PC-9 (cell line): ENCODE data around the gene MTERF4. TPM values are rescaled to one million over a fixed set of nuclear protein-coding genes. Genes with fewer than 3 reads are reported as not detected.
A peak's percentile ranks its signal among the peaks of the same experiment; 100 is the strongest.

Experiments used
- BruUV-seq: library from RNA; stranded (reverse); fragments of 400-500 nt; replicated peaks from 2 replicates; lab custom pipeline; 2021; lab: Mats Ljungman, UMichigan
- CTCF ChIA-PET: fragments of 300-600 bp; sonication (Branson Sonifier 250); formaldehyde crosslinking; loops from one replicate; lab custom pipeline; 2022; ENCODE audit warnings: antibody characterized with exemption; lab: Charles Lee
- POLR2A ChIA-PET: fragments of 300-600 bp; sonication (Branson Sonifier 250); formaldehyde crosslinking; loops from one replicate; lab custom pipeline; 2022; ENCODE audit warnings: antibody characterized with exemption; ENCODE audit not compliant: unreplicated experiment; lab: Charles Lee
- DNase-seq, 2 experiments: peaks; one replicate each; pipeline versions ENCODE4 v3.0.0 to v3.0.0-alpha.2; 2015 to 2022; ENCODE audit warnings: mixed read lengths in 1 of 2
- H2AFZ ChIP-seq: fragments of 200-600 bp; sonication (generic); 2 replicates; pipeline ENCODE4 v1.8.1; 2017; ENCODE audit warnings: antibody characterized with exemption
- H3F3A ChIP-seq: fragments of 200-600 bp; sonication (generic); 2 replicates; pipeline ENCODE4 v1.8.1; 2017; ENCODE audit warnings: antibody characterized with exemption, mild to moderate bottlenecking, low read depth; ENCODE audit not compliant: insufficient read depth
- H3K27ac ChIP-seq: fragments of 200-600 bp; sonication (generic); 2 replicates; pipeline ENCODE4 v1.6.1; 2016; ENCODE audit warnings: mixed run types
- H3K27me3 ChIP-seq: fragments of 200-600 bp; sonication (generic); 2 replicates; pipeline ENCODE4 v1.6.1; 2016; ENCODE audit warnings: low read depth, mixed run types; ENCODE audit not compliant: insufficient read depth
- H3K36me3 ChIP-seq: fragments of 200-600 bp; sonication (generic); 2 replicates; pipeline ENCODE4 v1.6.1; 2016; ENCODE audit warnings: low read depth, mixed run types
- H3K4me1 ChIP-seq: fragments of 200-600 bp; sonication (generic); replicated peaks from 2 replicates; pipeline ENCODE4 v1.6.1; 2016; ENCODE audit warnings: mixed run types; ENCODE audit not compliant: insufficient read depth
- H3K4me2 ChIP-seq: fragments of 200-600 bp; sonication (generic); 2 replicates; pipeline ENCODE4 v1.6.1; 2017; ENCODE audit warnings: mixed run types
- H3K4me3 ChIP-seq: fragments of 200-600 bp; sonication (generic); 2 replicates; pipeline ENCODE4 v1.6.1; 2016; ENCODE audit warnings: mixed run types
- H3K79me2 ChIP-seq: fragments of 200-600 bp; sonication (generic); 2 replicates; pipeline ENCODE4 v1.6.1; 2017; ENCODE audit warnings: low read depth, mixed run types
- H3K9me2 ChIP-seq: fragments of 200-600 bp; sonication (generic); 2 replicates; pipeline ENCODE4 v1.8.1; 2017; ENCODE audit warnings: mild to moderate bottlenecking; ENCODE audit not compliant: insufficient read depth
- H3K9me3 ChIP-seq: fragments of 200-600 bp; sonication (generic); 2 replicates; pipeline ENCODE4 v1.8.1; 2016; ENCODE audit warnings: low read depth; ENCODE audit not compliant: insufficient read depth
- H4K20me1 ChIP-seq: fragments of 200-600 bp; sonication (generic); 2 replicates; pipeline ENCODE4 v1.8.1; 2017; ENCODE audit not compliant: insufficient read depth
- EZH2 ChIP-seq: fragments of 200-600 bp; sonication (generic); IDR thresholded peaks from 2 replicates; pipeline ENCODE4 v1.8.0; 2017; ENCODE audit warnings: antibody characterized with exemption, low read depth
- intact Hi-C: fragments of 100-400 bp; cut with micrococcal nuclease; formaldehyde crosslinking; loops from one replicate; pipeline ENCODE4 v1.10.0; 2022; ENCODE audit not compliant: unreplicated experiment
- total RNA-seq: library from RNA; stranded (reverse); gene quantifications from 2 replicates; pipeline ENCODE4 v1.2.3, GENCODE V29; 2021
- TF ChIP-seq, protein P1 (sequence below): fragments of 200-600 bp; sonication (generic); conservative IDR thresholded peaks from 2 replicates; pipeline ENCODE4 v1.6.1; 2017; ENCODE audit warnings: mixed run types, antibody characterized with exemption, mild to moderate bottlenecking, moderate library complexity

MTERF4 gene
- total RNA-seq, 1 experiment from 2014 or later, result 42.8 TPM

DNA sequence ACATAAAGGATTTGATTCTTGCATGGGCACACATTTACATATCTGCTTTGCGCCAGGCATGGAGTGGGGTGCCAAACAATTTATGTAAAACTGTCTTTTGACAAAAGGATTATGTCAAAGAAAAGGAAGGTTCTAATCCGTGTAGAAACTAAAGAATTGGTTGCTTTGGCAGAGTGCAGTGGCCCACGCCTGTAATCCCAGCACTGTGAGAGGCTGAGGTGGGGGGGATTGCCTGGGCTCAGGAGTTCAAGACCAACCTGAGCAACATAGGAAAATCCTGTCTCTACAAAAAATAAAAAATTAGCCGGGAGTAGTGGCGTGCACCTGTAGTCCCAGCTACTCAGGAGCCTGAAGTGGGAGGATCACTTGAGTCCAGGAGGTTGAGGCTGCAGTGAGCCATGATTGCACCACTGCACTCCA, 1.1 kb upstream of the MTERF4 start:
- Histone ChIP-seq H3K9me2 (no peaks in the 10 kb centered on the region), H3K4me3 (peak overlapping the region; percentile 83), H3K27me3 (no peaks in the 10 kb centered on the region), H4K20me1 (no peaks in the 10 kb centered on the region), H3K36me3 (no peaks in the 10 kb centered on the region), H3K9me3 (no peaks in the 10 kb centered on the region), H3K4me2 (peak overlapping the region; percentile 93), H3K4me1 (peaks cover 10% of the 10 kb centered on the region), H3K79me2 (peaks cover 39% of the 10 kb centered on the region), H2AFZ (peak overlapping the region; percentile 97), H3K27ac (peak overlapping the region; percentile 66; the same call in 1 of the 2 replicates), H3F3A (peaks cover 8% of the 10 kb centered on the region; the same call in 1 of the 2 replicates)
- ChIA-PET POLR2A (interaction anchor here (0.6 kb wide), 1 partner anchor 309 kb away, joined by 4 read pairs; no protein-coding TSS in a partner anchor), CTCF (no interaction called here)
- no peak for TF ChIP-seq EZH2
- TF ChIP-seq, protein P1, sequence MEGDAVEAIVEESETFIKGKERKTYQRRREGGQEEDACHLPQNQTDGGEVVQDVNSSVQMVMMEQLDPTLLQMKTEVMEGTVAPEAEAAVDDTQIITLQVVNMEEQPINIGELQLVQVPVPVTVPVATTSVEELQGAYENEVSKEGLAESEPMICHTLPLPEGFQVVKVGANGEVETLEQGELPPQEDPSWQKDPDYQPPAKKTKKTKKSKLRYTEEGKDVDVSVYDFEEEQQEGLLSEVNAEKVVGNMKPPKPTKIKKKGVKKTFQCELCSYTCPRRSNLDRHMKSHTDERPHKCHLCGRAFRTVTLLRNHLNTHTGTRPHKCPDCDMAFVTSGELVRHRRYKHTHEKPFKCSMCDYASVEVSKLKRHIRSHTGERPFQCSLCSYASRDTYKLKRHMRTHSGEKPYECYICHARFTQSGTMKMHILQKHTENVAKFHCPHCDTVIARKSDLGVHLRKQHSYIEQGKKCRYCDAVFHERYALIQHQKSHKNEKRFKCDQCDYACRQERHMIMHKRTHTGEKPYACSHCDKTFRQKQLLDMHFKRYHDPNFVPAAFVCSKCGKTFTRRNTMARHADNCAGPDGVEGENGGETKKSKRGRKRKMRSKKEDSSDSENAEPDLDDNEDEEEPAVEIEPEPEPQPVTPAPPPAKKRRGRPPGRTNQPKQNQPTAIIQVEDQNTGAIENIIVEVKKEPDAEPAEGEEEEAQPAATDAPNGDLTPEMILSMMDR, result no peak
- DNase-seq, result no peak
- BruUV-seq, result no TSS peak
- intact Hi-C loops, result loop anchor here (5.0 to 10.0 kb wide), 4 partner anchors 44 to 248 kb away; partner anchors contain the start of genes HDLBP, PASK and SEPTIN2

DNA sequence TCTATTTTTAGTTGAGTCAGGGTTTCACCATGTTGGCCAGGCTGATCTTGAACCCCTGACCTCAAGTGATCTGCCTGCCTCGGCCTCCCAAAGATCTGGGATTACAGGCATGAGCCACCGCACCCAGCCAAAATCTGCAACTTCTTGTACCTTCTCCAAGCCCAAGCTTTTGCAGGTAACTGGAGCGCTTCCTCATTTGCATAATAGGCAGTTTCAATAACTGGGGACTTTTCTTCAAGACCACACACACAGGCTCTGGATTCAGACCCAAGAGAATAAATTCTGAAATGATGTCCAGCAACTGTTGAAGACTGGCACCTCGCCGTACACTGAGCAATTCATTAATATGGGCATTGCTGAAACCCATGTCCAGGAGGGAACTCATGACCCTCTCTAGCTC, 2.8 kb downstream of the MTERF4 start:
- Histone ChIP-seq H3K4me2 (no peak overlapping the region), H3K9me3 (no peaks in the 10 kb centered on the region), H2AFZ (no peak overlapping the region), H3K36me3 (peaks cover 22% of the 10 kb centered on the region; the same call in 1 of the 2 replicates), H3K79me2 (peaks cover 39% of the 10 kb centered on the region), H3K4me3 (no peak overlapping the region), H3K9me2 (no peaks in the 10 kb centered on the region), H3K27ac (no peak overlapping the region), H3K4me1 (peaks cover 10% of the 10 kb centered on the region), H3K27me3 (no peaks in the 10 kb centered on the region), H4K20me1 (peaks cover 3% of the 10 kb centered on the region; the same call in 1 of the 2 replicates), H3F3A (peaks cover 11% of the 10 kb centered on the region; the same call in 1 of the 2 replicates)
- ChIA-PET POLR2A (no interaction called here), CTCF (no interaction called here)
- TF ChIP-seq, protein P1, result no peak
- TF ChIP-seq EZH2, result no peak
- intact Hi-C loops, result no loop called here
- no peak for DNase-seq
- BruUV-seq, result no TSS peak

- no peaks in the 10 kb centered on the region for H3K9me3 ChIP-seq
- TF ChIP-seq, protein P1, result no peak
- TF ChIP-seq EZH2, result no peak
- ChIA-PET CTCF (no interaction called here), POLR2A (no interaction called here)
- no peak overlapping the region for H3K27ac ChIP-seq
- peaks cover 29% of the 10 kb centered on the region for H3K79me2 ChIP-seq
- BruUV-seq, result no TSS peak
- no peaks in the 10 kb centered on the region for H3K9me2 ChIP-seq
- intact Hi-C loops, result no loop called here
- peaks cover 22% of the 10 kb centered on the region; the same call in 1 of the 2 replicates for H3K36me3 ChIP-seq
- H2AFZ ChIP-seq, result no peak overlapping the region
- no peak overlapping the region for H3K4me2 ChIP-seq
- H3K4me1 ChIP-seq, result no peaks in the 10 kb centered on the region; the same call in 1 of the 2 replicates
- H3K27me3 ChIP-seq, result no peaks in the 10 kb centered on the region
- no peak for DNase-seq
- peaks cover 3% of the 10 kb centered on the region; the same call in 1 of the 2 replicates for H4K20me1 ChIP-seq
- H3K4me3 ChIP-seq, result no peak overlapping the region
- 0 out of 2 replicates have a peak, but pooled peaks cover 3% of the 10 kb centered on the region for H3F3A ChIP-seq
Measured at GRCh38 chr2:241096979-241097378, 5.1 kb downstream of the MTERF4 start.
